ENCODE data around the gene SLC6A16.

The SLC6A16 gene

DNA sequence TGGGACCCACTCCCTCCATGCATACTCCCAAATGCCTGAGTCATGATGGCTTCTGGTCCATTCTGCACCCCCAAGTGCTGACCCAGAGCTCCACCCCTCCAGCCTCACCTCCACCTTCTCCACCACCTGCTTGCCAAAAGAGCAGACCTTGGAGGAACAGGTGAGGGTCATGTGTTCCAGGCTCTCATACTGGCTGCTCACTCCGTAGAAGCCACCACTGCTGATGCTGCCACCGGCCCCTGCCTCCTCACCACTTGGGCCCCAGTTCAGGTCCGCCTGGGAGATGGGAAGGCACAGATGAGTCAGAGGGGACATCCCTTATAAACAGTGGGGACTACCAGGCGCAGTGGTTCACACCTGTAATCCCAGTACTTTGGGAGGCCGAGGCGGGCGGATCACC is 18.1 kb upstream of the SLC6A16 start:
- Histone ChIP-seq H3K27me3 (ENCODE audit: control insufficient read depth, insufficient read depth, low read length) (peaks cover 5% of the 10 kb centered on the region), H3K36me3 (ENCODE audit: control insufficient read depth, insufficient read depth, low read length) (peaks cover 69% of the 10 kb centered on the region), H3K4me3 (ENCODE audit: low read depth, low read length) (no peak overlapping the region), H3K27ac (ENCODE audit: low read depth, low read length) (no peak overlapping the region), H3K9ac (ENCODE audit: low read length) (no peak overlapping the region), H3K4me1 (ENCODE audit: control insufficient read depth, insufficient read depth, low read length) (peaks cover 15% of the 10 kb centered on the region), H3K9me3 (ENCODE audit: control insufficient read depth, insufficient read depth, low read depth, low read length) (no peaks in the 10 kb centered on the region)

DNA sequence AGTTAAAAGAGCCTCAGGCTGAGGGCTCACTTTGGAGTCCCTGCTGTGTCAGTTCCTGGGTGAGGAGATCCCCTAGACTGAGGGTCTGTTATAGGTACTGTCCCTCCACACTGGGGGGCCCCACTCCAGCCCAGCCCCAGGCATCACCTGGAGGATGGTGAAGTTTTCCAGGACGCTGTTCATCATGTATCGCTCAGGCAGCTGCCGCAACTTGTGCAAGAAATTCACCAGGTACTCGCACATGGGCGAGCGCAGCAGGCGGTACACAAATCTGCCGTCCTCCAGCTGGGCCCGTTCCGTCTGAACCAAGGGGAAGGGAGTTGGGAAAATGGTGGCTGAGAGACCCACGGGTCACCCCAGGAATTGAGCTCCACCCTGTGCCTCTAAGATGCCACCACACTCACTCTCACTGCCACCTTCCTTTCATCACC is 17.3 kb upstream of the SLC6A16 start:
- Histone ChIP-seq H3K9ac (ENCODE audit: low read length) (no peak overlapping the region), H3K27ac (ENCODE audit: low read depth, low read length) (no peak overlapping the region), H3K9me3 (ENCODE audit: control insufficient read depth, insufficient read depth, low read depth, low read length) (no peaks in the 10 kb centered on the region), H3K4me1 (ENCODE audit: control insufficient read depth, insufficient read depth, low read length) (peaks cover 15% of the 10 kb centered on the region), H3K4me3 (ENCODE audit: low read depth, low read length) (no peak overlapping the region), H3K27me3 (ENCODE audit: control insufficient read depth, insufficient read depth, low read length) (peaks cover 12% of the 10 kb centered on the region), H3K36me3 (ENCODE audit: control insufficient read depth, insufficient read depth, low read length) (peaks cover 61% of the 10 kb centered on the region)

DNA sequence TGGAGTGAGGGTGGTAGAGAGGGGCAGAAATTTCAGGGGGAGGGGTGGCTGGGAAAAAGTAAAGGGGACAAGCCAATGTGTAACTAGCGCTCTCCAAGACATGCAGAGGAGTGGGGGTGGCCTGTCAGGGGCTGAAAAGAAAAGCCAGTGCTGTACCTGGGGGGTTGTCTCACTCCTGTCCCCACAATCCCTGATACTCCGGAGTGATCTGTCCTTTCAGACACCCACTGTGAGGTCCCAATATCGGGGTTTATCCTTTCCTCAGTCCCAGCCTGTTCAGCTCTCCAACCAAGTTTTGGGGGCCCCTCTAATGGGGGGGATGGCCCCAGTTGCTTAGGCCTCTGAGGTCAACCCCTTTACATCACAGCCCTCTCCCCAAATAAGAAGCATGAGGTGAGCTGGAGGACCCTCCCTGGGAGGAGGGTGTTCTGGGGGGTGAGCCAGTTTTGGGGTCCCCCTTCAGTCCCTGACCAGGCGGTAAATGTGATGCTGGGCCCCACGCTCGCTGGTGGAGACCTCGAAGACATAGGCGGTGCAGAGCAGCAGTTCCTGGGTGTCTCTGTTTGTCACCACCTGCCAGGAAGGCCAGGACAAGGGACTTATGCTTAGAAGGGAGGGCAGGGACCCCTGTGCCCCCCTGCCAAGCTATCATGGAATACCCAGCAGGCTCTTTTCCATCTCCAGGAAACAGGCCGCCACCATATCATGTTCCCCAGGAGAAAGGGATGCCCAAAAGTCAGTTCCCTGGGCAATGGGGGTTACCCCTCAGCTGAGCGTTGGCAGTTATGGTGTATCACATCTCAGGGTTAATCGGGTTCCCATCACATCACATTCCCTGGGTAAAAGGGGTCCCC is 16.1 kb upstream of the SLC6A16 start:
- Histone ChIP-seq H3K27ac (ENCODE audit: low read depth, low read length) (no peak overlapping the region), H3K4me3 (ENCODE audit: low read depth, low read length) (no peak overlapping the region), H3K36me3 (ENCODE audit: control insufficient read depth, insufficient read depth, low read length) (peaks cover 49% of the 10 kb centered on the region), H3K9me3 (ENCODE audit: control insufficient read depth, insufficient read depth, low read depth, low read length) (no peaks in the 10 kb centered on the region), H3K4me1 (ENCODE audit: control insufficient read depth, insufficient read depth, low read length) (peaks cover 15% of the 10 kb centered on the region), H3K9ac (ENCODE audit: low read length) (no peak overlapping the region), H3K27me3 (ENCODE audit: control insufficient read depth, insufficient read depth, low read length) (peaks cover 20% of the 10 kb centered on the region)

- Histone ChIP-seq H3K9me3 (ENCODE audit: control insufficient read depth, insufficient read depth, low read depth, low read length) (no peaks in the 10 kb centered on the region), H3K9ac (ENCODE audit: low read length) (peak overlapping the region; percentile 25), H3K4me1 (ENCODE audit: control insufficient read depth, insufficient read depth, low read length) (peaks cover 15% of the 10 kb centered on the region), H3K36me3 (ENCODE audit: control insufficient read depth, insufficient read depth, low read length) (peaks cover 44% of the 10 kb centered on the region), H3K27me3 (ENCODE audit: control insufficient read depth, insufficient read depth, low read length) (peaks cover 20% of the 10 kb centered on the region), H3K4me3 (ENCODE audit: low read depth, low read length) (peak overlapping the region; percentile 37), H3K27ac (ENCODE audit: low read depth, low read length) (peak overlapping the region; percentile 49; the same call in 1 of the 2 replicates)
These were observed 15.3 kb upstream of the SLC6A16 start for GRCh38 chr19:49340069-49340864.

- Histone ChIP-seq H3K9ac (ENCODE audit: low read length) (peak overlapping the region; percentile 54), H3K4me3 (ENCODE audit: low read depth, low read length) (peak overlapping the region; percentile 49), H3K9me3 (ENCODE audit: control insufficient read depth, insufficient read depth, low read depth, low read length) (no peaks in the 10 kb centered on the region), H3K27me3 (ENCODE audit: control insufficient read depth, insufficient read depth, low read length) (peaks cover 20% of the 10 kb centered on the region), H3K36me3 (ENCODE audit: control insufficient read depth, insufficient read depth, low read length) (peaks cover 36% of the 10 kb centered on the region), H3K4me1 (ENCODE audit: control insufficient read depth, insufficient read depth, low read length) (peaks cover 15% of the 10 kb centered on the region), H3K27ac (ENCODE audit: low read depth, low read length) (peak overlapping the region; percentile 49; the same call in 1 of the 2 replicates)
These were observed 14.5 kb upstream of the SLC6A16 start for GRCh38 chr19:49339301-49340068.

- Histone ChIP-seq H3K4me3 (ENCODE audit: low read depth, low read length) (peak overlapping the region; percentile 49), H3K4me1 (ENCODE audit: control insufficient read depth, insufficient read depth, low read length) (peaks cover 15% of the 10 kb centered on the region), H3K27ac (ENCODE audit: low read depth, low read length) (no peak overlapping the region; the same call in 1 of the 2 replicates)
These were observed 13.8 kb upstream of the SLC6A16 start for GRCh38 chr19:49338691-49339300.

DNA sequence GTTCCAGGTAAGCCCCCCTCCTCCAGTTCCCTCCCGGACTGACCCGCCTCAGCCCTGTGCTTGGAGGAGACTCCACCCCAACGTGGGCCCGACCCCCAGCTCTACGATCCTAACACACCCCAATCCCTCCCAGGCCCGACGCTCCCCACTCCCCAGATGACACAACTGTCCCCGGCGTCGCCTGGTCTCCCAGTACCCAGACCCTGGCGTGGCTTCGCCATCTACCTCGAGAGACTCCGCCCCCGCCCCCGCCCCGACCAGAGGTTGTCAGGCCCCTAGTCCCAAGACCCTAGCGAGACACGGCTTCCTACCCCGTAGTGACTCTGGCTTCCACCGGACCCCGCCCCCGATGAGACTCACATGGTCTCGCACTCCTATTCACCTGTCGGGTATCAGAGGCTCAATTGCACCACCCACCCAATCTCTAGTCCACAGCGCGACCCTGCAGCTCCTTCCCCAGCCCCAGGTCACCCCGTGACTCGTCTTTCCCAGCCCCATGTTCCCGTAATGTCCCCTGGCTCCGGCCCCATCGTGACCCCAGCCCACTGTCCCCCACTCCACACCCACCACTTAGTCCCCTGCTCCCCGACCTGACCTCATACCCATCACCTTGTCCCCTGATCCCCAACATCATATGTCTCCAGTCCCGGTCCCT is 13.2 kb upstream of the SLC6A16 start:
- H3K27me3 ChIP-seq (ENCODE audit: control insufficient read depth, insufficient read depth, low read length): peaks cover 20% of the 10 kb centered on the region
- H3K27ac ChIP-seq (ENCODE audit: low read depth, low read length): no peak overlapping the region
- no peaks in the 10 kb centered on the region for H3K9me3 ChIP-seq (ENCODE audit: control insufficient read depth, insufficient read depth, low read depth, low read length)
- H3K9ac ChIP-seq (ENCODE audit: low read length): no peak overlapping the region
- peak overlapping the region; percentile 49 for H3K4me3 ChIP-seq (ENCODE audit: low read depth, low read length)
- peaks cover 24% of the 10 kb centered on the region for H3K36me3 ChIP-seq (ENCODE audit: control insufficient read depth, insufficient read depth, low read length)
- peaks cover 15% of the 10 kb centered on the region for H3K4me1 ChIP-seq (ENCODE audit: control insufficient read depth, insufficient read depth, low read length)

More at GRCh38 chr19:49338691-49339300, 13.8 kb upstream of the SLC6A16 start:
- Histone ChIP-seq H3K36me3 (ENCODE audit: control insufficient read depth, insufficient read depth, low read length) (peaks cover 30% of the 10 kb centered on the region), H3K9ac (ENCODE audit: low read length) (peak overlapping the region; percentile 54), H3K27me3 (ENCODE audit: control insufficient read depth, insufficient read depth, low read length) (peaks cover 20% of the 10 kb centered on the region), H3K9me3 (ENCODE audit: control insufficient read depth, insufficient read depth, low read depth, low read length) (no peaks in the 10 kb centered on the region)

GRCh38 chr19:49337267-49338022 is 12.5 kb upstream of the SLC6A16 start:
- Histone ChIP-seq H3K27ac (ENCODE audit: low read depth, low read length) (no peak overlapping the region), H3K9ac (ENCODE audit: low read length) (no peak overlapping the region), H3K4me1 (ENCODE audit: control insufficient read depth, insufficient read depth, low read length) (peaks cover 15% of the 10 kb centered on the region), H3K4me3 (ENCODE audit: low read depth, low read length) (peak overlapping the region; percentile 49), H3K9me3 (ENCODE audit: control insufficient read depth, insufficient read depth, low read depth, low read length) (no peaks in the 10 kb centered on the region), H3K27me3 (ENCODE audit: control insufficient read depth, insufficient read depth, low read length) (peaks cover 20% of the 10 kb centered on the region), H3K36me3 (ENCODE audit: control insufficient read depth, insufficient read depth, low read length) (peaks cover 17% of the 10 kb centered on the region)

DNA sequence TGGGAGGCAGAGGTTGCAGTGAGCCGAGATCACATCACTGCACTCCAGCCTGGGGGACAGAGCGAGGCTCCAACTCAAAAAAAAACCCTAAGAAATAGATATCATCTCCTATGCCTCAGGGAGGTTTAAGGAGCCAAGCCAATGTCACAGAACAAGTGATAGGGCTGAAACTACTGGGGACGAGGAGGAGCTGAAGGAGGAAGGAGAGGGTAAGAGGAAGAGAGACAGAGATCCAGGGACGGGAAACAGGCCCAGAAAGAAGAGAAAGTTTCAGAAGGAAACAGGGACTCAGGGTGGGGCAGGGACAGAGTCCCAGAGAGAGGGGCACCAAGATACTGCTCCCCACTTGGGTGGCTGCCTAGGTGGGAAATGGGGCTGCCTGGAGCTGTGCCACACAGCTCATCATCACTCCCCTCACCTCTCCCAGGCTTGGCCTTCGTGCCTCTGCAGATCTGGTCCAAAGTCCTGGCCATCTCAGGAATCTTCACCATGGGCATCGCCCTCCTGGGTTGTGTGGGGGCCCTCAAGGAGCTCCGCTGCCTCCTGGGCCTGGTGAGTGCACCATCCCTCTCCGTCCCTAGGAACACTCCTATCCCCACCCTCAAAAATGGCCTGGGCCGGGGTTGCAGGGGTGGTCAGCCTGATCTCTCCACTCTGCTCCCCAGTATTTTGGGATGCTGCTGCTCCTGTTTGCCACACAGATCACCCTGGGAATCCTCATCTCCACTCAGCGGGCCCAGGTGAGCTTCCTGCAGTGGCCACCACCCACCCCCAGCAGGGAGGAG is 11.7 kb upstream of the SLC6A16 start:
- Histone ChIP-seq H3K27me3 (ENCODE audit: control insufficient read depth, insufficient read depth, low read length) (peaks cover 20% of the 10 kb centered on the region), H3K36me3 (ENCODE audit: control insufficient read depth, insufficient read depth, low read length) (peaks cover 11% of the 10 kb centered on the region), H3K27ac (ENCODE audit: low read depth, low read length) (no peak overlapping the region), H3K4me1 (ENCODE audit: control insufficient read depth, insufficient read depth, low read length) (peaks cover 15% of the 10 kb centered on the region), H3K4me3 (ENCODE audit: low read depth, low read length) (no peak overlapping the region), H3K9ac (ENCODE audit: low read length) (no peak overlapping the region), H3K9me3 (ENCODE audit: control insufficient read depth, insufficient read depth, low read depth, low read length) (no peaks in the 10 kb centered on the region)

All from HUES6 (cell line).